HG03135 (cell line): ENCODE results near the gene STAT1.
"Not testable (repeated sequence)": the region's sequence is repeated elsewhere in the genome, so short reads cannot be mapped to it uniquely, and the experiment has no call there.

Experiments used
- ATAC-seq: cut with Tn5 transposase; IDR thresholded peaks from one replicate; pipeline ENCODE4 v1.9.1; 2021; ENCODE audit warnings: mild to moderate bottlenecking, moderate library complexity; ENCODE audit not compliant: unreplicated experiment

STAT1 gene

DNA sequence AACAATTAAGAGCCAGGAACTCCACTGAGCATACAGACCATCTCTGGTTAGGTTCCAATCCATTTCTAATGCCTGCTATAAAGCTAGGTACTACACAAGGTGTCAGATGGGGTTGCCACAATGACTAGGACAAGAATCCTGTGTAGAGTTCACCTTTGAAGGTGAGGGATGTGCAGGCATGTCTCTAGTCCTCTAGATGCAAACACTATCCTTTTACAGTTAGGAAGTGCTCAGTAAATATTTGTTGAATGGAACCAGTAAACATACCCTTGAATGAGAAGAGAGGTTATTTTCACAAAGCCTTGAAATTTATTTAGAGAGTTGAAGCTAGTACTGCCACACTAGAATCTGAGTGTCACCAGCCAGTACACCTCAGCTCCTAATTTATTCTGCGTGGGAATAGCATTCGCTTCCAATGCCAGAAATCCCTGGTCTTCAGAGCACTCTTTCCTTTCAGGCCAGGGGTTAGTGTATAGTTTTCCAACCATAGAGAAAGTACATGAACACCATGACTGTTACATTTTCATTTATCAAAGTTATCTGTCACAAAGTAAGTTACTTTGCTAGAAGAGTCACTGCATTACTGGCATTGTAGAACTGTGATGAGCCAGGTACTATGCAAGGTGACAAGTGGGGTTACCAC is 48.3 kb downstream of the STAT1 start:
- no peak for ATAC-seq

DNA sequence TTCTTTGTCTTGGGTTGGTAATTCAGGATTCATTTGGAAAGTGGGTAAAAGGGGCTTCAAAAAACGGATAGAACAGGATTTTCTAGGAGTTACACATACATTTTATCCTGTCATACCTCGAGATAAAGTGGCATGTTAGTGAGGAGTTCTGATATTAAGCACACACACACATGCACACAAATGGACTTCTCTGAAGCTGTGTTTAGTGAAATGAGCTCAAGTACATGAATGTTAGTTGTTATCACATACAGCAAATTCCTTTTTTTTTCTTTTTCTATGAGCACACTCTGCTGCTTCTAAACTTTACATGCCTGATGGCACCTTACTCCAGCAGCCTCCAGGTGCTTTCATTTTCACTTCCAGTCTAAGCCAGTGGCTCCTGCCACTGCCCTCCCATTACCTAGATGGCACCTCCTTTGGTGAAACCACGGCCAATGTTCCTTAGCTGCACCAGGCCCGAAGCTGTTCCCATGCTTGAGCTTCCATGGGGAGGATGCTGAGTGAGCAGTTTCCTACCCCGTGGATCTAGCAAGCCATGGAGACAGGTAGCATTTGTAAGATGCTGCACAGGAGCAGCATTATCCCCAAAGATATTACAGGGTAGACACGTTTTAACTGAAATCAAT is 49.7 kb downstream of the STAT1 start:
- ATAC-seq: no peak

DNA sequence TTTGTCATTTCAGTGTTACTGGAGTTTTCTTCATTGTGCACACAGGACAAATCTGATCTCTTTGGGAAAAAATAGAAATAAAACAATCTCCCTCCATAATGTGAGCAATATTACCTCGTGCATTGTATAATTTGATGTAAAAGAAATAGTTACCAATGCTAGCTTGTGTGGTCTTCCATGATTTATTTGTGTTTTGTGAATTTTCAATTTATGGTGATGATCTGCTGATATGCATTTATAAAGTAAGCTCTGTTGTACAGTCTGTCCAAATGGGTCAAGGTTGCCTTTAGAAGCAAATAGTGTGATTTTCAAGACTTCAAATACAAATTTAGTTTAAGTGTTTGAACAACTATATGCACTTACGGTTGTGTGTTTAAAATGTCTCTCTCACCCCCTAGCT is 50.9 kb downstream of the STAT1 start:
- no peak for ATAC-seq

DNA sequence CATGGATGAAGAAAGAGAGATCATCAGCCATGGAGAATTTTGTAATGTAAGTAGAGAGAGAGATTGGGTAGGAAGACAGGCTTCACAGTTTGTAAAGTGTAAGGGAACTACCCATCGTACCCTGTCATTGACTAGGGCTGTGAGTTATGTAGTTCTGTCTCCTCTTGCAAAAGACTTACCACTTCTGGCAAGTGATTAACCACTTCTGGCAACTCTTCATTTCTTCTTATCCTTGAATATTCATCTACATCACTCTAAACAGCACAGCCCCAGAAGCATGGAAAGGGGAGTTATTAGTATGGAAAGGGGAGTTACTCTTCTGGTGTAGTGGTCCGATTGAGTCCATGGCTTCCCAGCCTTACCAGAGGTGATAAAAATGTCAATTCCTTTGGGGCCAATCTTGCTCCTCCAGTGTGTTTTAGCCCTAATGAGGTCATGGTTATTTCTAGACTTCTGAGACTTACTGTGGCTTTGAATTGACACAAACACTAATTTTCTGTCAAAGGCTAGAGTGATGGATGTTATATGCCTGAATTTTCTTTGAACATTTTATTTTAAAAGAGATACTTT is 52.0 kb downstream of the STAT1 start:
- no peak for ATAC-seq

DNA sequence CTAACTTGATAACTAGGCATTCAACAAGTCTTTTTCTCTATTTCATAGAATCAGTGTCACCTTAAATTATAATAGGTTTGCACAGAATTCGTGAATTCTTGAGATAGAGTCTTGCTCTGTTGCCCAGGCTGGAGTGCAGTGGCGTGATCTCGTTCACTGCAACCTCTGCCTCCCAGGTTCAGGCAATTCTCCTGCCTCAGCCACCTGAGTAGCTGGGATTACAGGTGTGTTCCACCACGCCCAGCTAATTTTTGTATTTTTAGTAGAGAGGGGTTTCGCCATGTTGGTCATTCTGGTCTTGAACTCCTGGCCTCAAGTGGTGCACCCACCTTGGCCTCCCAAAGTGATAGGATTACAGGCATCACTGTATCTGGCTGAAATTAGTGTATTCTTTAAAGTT is 52.9 kb downstream of the STAT1 start:
- ATAC-seq: not testable (repeated sequence)

DNA sequence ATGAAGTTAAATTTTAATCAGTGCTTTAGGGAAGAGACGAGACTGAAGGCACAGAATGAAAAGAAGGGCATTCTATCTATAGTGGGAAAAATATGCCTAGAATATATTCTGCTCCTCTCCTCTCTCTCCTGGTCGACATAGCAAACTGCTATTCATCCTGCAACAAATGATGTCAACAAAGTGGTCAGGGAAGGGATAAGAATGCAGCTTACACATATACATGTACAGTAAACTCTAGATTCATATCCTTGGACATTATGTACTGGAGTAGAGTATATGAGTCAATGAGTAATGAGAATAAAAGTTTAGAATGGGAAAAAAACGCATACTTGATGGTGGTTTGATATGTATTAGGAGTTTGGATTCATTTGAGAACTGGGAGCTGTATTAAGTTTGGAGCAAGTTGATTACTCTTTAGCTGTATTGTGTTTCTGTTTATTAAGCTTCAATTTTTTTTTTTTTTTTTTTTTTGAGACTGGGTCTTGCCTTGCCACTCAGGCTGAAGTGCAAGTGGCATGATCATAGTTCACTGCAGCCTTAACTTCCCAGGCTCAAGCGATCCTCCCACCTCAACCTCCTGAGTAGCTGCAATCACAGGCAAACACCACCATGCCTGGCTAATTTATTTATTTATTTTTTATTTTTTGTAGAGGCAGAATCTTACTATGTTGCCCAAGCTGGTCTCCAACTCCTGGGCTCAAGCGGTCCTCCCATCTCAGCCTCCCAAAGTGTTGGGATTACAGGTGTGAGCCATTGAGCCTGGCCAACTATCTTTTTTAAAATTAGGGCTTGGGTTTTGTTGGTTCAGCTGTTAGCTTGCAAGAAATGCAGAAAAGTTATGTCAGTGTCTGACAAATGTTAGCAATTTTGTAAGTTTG is 53.8 kb downstream of the STAT1 start:
- no peak for ATAC-seq

DNA sequence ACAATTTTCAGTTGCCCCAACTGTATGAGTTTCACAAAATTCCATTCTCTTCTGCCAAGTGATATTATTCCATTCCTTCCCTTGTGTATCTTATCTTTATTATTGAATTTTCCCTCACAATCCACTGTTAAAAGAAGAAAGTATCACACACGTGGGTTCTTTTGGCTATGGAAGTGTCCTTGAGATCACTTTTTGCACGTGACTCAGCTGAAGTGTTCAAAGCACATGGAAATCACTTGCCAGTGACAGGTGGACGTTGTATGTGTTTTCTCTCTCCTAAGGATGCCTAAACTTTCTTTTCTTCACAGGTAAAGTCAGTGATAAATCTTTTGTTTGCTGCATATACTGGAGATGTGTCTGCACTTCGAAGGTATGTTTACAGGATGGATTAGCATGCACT is 60.7 kb downstream of the STAT1 start:
- ATAC-seq: no peak

DNA sequence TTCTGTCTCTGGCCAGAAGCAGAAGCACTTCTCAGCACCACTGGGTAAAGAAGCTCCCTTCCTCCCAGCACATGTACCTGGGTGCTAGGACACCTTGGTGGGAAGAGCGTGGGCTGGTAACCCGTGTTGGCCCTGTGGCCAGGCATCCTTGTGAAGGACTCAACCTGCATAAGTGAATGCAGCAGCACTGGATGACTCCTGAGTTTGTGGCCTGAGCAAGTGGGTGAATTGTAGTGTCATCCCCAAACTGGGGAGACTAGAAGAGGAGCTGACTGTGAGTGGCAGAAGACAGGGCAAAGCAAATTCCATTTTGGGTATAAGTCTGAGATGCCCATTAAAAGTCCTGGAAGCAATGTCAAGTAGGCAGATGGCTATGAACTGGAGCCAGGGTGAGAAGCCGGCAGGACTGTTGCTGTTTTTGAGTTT is 63.4 kb downstream of the STAT1 start:
- no peak for ATAC-seq

DNA sequence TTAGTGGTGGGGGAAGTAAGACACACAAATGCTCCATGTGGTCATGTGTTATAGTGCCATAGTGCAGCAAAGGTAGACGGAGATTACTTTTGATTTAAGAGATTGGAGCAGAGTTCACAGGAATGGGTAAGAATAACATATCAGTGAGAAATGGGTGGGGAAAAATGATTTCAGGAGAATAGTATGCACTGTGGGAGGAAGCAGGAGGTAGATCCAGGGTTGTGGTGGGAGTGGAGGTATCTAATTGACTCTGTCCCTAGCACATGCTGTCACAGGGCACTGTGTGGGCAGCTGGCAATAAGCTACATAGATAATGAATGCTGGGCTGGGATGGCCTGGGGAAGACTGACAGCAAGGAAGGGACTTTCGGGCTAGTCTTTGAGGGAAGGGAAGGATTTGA is 65.3 kb downstream of the STAT1 start:
- no peak for ATAC-seq

DNA sequence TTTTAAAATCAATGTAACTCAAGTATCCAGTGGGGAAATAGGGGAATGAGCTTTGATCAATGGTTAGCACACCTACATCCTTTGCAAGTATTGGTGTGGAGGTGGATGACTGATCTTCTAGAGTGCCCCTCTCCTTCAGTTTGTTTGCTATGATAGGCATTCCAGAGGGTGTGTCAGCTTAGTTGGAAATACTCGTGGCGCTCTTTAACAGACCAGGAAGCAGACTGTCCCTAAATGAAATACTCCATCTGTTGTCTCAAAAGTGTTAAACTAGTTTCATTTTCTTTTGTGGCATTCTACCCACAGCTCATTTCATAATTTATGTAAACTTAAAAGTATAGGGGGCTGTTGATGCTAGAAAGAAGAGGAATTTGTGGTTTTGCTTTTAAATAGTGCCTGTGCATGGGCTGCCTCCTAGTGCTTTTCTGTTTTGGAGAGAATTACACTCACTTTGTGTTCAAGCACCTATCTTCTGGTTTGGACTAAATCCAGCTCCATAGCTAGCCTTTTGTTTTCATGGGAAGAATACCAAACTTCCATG is 66.2 kb downstream of the STAT1 start:
- peak; percentile 78 for ATAC-seq

DNA sequence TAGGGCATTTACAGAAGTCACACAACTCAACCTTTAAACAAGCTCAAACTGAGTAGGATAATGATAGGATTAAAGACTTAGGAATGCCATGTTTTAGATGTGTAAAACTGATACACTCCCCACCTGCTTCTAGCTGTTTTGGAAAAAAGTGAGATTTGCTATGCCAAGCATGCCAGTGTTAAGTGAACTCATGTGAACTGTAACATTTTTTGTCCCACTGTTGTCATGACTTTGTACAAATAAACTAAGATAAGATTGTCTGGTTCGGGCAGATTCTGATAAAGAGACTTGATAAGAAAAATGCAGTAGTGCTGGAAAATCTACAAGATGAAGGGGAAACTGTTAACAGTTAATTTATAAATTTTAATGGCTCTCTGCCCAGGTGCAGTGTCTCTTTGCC is 66.8 kb downstream of the STAT1 start:
- no peak for ATAC-seq

DNA sequence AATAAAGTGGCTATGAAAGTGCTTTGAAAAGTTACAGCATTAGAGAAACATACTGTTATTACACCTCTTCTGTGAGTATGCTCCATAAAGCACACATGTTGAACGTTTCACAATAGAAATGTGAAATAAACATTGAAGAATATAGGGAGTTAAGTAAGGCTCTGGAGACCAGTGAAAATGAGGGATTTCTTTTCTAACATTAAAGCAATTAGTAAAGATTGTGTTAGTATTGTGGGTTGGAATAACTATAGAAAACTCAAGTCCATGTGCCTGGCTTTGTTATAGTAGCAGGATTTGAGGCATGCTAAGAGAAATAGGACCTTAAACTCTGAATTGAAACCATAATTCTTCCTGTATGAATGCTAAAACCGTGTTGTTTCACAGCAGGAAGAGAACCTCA is 70.3 kb downstream of the STAT1 start:
- no peak for ATAC-seq

DNA sequence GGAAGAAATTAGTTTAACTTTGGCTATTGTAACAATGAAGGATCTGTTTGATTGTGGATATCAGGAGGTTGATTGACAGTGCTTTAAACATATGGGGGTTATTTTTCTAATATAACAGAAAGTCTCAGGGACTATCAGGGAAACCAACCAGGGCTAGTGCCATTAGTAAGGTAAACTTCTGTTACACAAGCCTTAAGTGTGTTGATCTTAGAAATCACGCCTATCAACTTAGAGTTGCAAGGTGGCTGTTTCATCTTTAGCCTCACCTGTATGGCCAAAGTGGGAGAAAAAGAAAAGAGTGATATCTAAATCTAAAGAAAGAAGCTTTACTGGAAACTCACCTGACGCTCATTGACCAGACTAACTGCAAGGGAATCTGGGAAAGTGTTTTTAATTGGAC is 71.3 kb downstream of the STAT1 start:
- no peak for ATAC-seq

DNA sequence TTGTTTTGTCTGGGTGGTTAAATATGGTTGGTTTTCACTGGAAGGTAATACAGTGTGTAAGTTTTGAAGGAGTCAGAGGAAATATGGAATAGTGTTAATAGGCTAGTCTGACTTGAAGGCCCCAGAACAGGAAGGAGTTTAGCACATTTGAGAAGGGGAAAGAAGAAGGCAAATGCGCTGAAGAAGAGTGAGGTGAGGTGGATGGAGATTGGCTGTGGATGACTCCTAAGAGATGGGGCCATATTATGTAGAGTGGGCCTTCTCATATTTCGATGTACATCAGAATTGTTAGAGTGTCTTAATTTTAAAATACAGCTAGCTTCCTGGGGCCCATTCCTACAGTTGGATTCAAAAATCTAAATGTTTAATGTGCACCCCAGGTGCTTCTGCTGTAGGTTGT is 72.4 kb downstream of the STAT1 start:
- no peak for ATAC-seq

DNA sequence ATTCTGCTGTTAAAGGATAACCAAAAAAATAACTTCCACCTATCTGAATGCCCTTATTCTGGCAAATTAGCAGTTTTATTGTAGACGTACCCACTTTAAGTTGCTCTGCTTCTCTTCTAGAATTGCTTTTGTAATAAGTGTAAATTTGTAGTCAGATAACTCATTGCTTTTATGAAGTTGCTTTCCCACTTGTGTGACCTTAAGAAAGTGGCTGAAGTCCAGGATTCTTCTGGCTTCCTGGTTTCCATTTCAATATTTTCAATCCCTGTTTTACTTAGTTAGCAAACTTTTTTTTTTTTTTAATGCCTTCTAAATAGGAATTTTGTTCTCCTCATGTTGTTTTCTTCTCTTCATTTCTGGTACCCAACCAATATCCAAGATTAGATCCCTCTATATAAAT is 73.5 kb downstream of the STAT1 start:
- no peak for ATAC-seq

DNA sequence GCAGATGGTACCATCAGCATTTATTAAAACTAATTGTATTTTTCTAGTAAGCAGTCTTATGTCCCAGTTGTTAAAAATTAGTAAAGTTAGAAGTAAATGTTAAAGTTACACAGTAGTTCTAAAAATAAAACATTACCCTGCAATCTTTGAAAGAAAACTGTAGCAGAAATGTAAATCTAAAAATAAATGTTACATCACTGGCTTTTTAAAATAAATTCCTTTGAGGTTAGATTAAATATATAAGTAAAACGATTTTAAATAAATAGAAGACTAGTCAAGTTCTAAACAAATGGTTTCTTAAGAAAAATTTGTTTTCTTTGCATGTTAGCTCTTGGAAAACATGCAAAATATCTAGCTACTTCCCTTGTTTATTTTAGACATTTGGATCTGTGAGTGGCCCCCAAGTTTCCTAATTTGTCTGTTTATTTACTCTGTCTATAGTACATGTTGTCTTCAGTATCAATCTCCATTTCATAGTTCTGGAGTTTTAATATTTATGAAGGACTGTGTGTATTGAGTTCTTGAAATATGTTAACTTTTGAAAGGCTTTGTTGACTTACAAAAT is 75.1 kb downstream of the STAT1 start:
- ATAC-seq: no peak

DNA sequence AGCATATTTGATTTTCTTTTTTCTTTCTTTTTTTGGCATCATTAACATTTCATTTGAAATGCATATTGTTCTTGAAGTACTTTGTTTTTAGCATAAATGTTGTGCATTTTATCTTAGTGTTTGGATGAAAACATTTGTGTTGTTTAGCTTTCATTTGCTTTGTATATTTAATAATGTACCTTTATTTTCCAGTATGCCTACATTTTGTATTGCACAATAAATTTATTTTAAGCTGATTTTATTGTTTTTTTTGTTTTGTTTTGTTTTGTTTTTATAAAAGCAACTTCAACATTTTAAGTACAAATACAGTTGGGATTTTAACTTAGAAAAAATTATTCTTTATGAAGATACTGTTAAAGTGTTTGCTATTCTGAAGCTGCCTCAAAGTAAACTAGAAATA is 78.9 kb downstream of the STAT1 start:
- ATAC-seq: no peak

DNA sequence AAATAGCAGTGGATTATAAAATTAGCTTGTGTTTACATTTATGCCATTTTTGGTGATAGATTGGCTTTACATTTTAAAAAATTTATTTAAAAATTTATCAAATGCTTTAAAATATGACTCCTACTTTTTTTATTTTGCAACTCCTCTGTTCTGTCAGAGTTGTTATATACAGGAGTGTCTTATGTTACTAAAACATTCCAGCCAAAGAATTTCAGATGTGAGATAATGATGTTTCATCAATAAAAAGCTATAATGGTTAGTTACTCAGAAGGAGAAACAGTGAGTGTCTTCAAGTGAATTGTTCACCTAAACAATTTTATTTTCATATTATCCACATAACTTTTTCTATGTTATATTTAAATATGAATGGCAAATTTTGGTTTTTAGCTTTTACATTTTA is 80.6 kb downstream of the STAT1 start:
- no peak for ATAC-seq

DNA sequence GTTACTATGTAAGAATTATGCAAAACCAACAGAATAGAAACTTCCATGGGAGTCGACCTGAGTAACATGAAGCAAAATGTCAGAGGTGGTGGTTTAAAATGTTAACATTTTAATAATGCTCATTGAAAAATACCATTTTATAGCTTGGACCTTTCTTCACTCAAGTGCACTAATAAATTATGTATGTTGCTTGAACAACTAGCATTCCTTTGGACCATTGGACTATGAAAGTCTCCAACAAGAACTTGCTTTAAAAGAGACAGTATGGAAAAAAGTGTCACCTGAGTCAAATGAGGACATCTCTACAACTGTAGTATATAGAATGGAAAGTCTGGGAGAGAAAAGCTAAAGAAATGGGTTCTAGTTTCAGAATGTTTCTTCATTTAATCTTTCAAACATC is 81.5 kb downstream of the STAT1 start:
- no peak for ATAC-seq

DNA sequence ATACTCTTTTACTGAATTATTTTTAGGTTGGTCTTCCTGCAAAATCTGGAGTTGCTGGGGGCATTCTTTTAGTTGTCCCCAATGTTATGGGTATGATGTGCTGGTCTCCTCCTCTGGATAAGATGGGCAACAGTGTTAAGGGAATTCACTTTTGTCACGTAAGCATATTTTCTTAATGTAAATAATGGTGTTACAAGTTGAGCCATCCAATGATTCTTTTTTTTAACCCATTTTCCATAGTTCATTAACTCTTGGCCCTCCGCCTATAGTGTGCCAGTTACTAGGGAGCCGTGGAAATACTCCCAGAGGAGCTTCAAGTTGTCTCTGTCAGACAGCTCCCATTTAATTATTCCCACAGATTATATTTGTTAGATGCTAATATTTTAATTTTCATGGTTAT is 83.6 kb downstream of the STAT1 start:
- no peak for ATAC-seq

DNA sequence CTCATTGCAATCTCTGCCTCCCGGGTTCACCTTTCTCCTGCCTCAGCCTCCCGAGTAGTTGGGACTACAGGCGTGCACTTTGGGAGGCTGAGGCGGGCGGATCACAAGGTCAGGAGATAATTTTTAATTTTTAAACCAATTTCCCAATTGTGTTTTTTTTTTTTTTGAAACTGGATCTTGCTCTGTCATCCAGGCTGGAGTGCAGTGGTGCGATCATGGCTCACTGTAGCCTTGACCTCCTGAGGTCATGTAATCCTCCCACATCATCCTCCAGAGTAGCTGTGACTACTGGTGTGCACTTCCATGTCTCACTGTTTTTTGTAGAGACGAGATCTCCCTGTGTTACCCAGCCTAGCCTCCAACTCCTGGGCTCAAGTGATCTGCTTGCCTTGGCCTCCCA is 84.1 kb downstream of the STAT1 start:
- no peak for ATAC-seq
